ENCODE data around the gene CD58.

- TF ChIP-seq E4F1 (CRISPR knock-in tag; IDR thresholded peaks at IDR 0.05; ENCODE audit: borderline replicate concordance) = no peak
- no peak for TF ChIP-seq MYBL2 (IDR thresholded peaks at IDR 0.05; ENCODE audit: low read depth)
- TF ChIP-seq MYBL2 (CRISPR knock-in tag; IDR thresholded peaks at IDR 0.05; ENCODE audit: borderline replicate concordance) = no peak
- no peak for TF ChIP-seq CEBPB (tag; IDR thresholded peaks at IDR 0.05)
- TF ChIP-seq E2F4 (CRISPR knock-in tag; IDR thresholded peaks at IDR 0.05; ENCODE audit: low read depth) = no peak
- TF ChIP-seq MLX (CRISPR knock-in tag; conservative IDR thresholded peaks at IDR 0.05) = no peak
- no peak for TF ChIP-seq POLR2AphosphoS5 (IDR thresholded peaks at IDR 0.05; ENCODE audit: control insufficient read depth, insufficient read depth, low read depth, low read length)
- no peak for TF ChIP-seq HDAC2 (IDR thresholded peaks at IDR 0.05)
- no peak for TF ChIP-seq EZH2 (IDR thresholded peaks at IDR 0.05; ENCODE audit: borderline replicate concordance, low read depth, low read length)
- TF ChIP-seq POLR2AphosphoS2 (IDR thresholded peaks at IDR 0.05; ENCODE audit: low read length) = no peak
- TF ChIP-seq ID3 (CRISPR knock-in tag; IDR thresholded peaks at IDR 0.05) = no peak
- TF ChIP-seq ID3 (tag; IDR thresholded peaks at IDR 0.05) = no peak
Measured at GRCh38 chr1:116478621-116479020, 92.2 kb downstream of the CD58 start.
